K562 (cell line): Measurements from ENCODE around the gene SCN2B. TPM values are rescaled to one million over a fixed set of nuclear protein-coding genes. Genes with fewer than 3 reads are reported as not detected.

Experiments
- ATAC-seq: fragments of 200-7000 bp; cut with Tn5 transposase; 3 replicates; pipeline ENCODE4 v1.9.1; 2020; ENCODE audit warnings: moderate library complexity
- BruUV-seq: library from RNA; stranded (reverse); fragments of 400-500 nt; replicated peaks from 2 replicates; lab custom pipeline; 2021; lab: Mats Ljungman, UMichigan
- CTCF ChIA-PET: fragments of 300-600 bp; formaldehyde crosslinking; extraction: SDS; loops from one replicate; lab custom pipeline; 2021; ENCODE audit warnings: low intra/inter-chr PET ratio; lab: Yijun Ruan, JAX
- POLR2A ChIA-PET: fragments of 300-600, 350-650 bp; sonication (Branson Sonifier 250); formaldehyde crosslinking; extraction: SDS; loops from one replicate; lab custom pipeline; 2021; ENCODE audit warnings: antibody characterized with exemption, inconsistent platforms; lab: Yijun Ruan, JAX
- DNase-seq, 4 experiments: peaks; one replicate each; pipeline versions ENCODE4 v3.0.0 to v3.0.0-alpha.2; 2011 to 2018; ENCODE audit warnings: low spot score in 3 of 4, mixed read lengths in 3 of 4; ENCODE audit errors: extremely low read depth in 1 of 4
- FAIRE-seq: peaks from 2 replicates; lab custom pipeline; 2011; peaks lifted over from hg19 to GRCh38; lab: Jason Lieb, UNC
- H2AFZ ChIP-seq: 2 replicates; pipeline ENCODE4 v1.6.0; 2011; ENCODE audit warnings: low read depth, low read length, control low read depth, inconsistent platforms
- H3K27ac ChIP-seq: fragments of 200-600 bp; 3 replicates; pipeline ENCODE4 v1.8.0; 2011; ENCODE audit warnings: low read depth, mild to moderate bottlenecking, control low read depth, inconsistent platforms, low read length, moderate library complexity, mixed read lengths; ENCODE audit errors: extremely low read depth
- H3K27me3 ChIP-seq, 2 experiments: fragments of 300-600 bp in 1 of 2; 2 replicates in 1 of 2; 3 replicates in 1 of 2; pipeline versions ENCODE4 v1.6.0 to v1.8.0; 2011; ENCODE audit warnings: inconsistent platforms in 2 of 2, low read length in 2 of 2, mild to moderate bottlenecking in 1 of 2, mixed read lengths in 1 of 2, moderate library complexity in 1 of 2; ENCODE audit not compliant: control insufficient read depth in 2 of 2, insufficient read depth in 2 of 2
- H3K36me3 ChIP-seq: fragments of 300-600 bp; 3 replicates; pipeline ENCODE4 v1.8.0; 2011; ENCODE audit warnings: mild to moderate bottlenecking, low read length, inconsistent platforms; ENCODE audit not compliant: control insufficient read depth, insufficient read depth
- H3K4me1 ChIP-seq, 2 experiments: fragments of 200-600 bp in 1 of 2; replicated peaks in 1 of 2; 2 replicates in 1 of 2; 3 replicates in 1 of 2; pipeline versions ENCODE4 v1.5.1 to v1.8.0; 2011; ENCODE audit warnings: inconsistent platforms in 2 of 2, low read length in 2 of 2, mild to moderate bottlenecking in 1 of 2, mixed read lengths in 1 of 2, moderate library complexity in 1 of 2; ENCODE audit not compliant: control insufficient read depth in 2 of 2, insufficient read depth in 2 of 2
- H3K4me2 ChIP-seq: 2 replicates; pipeline ENCODE4 v1.6.1; 2011; ENCODE audit warnings: low read length, control low read depth, inconsistent platforms, mixed read lengths; ENCODE audit not compliant: insufficient read depth
- H3K4me3 ChIP-seq: fragments of 200-600 bp; sonication (generic), shearing (Covaris generic); 2 replicates; pipeline ENCODE4 v1.5.1; 2016; ENCODE audit warnings: control low read depth, inconsistent platforms
- H3K79me2 ChIP-seq: fragments of 200-600 bp; 3 replicates; pipeline ENCODE4 v1.8.0; 2011; ENCODE audit warnings: low read length, inconsistent platforms; ENCODE audit not compliant: control insufficient read depth, insufficient read depth
- H3K9ac ChIP-seq, 2 experiments: 2 replicates each; pipeline versions ENCODE4 v1.6.0 to v1.6.1; 2011; ENCODE audit warnings: low read depth in 2 of 2, low read length in 2 of 2, control low read depth in 1 of 2, inconsistent platforms in 1 of 2, mild to moderate bottlenecking in 1 of 2, mixed read lengths in 1 of 2; ENCODE audit not compliant: insufficient read depth in 1 of 2
- H3K9me1 ChIP-seq: one replicate; pipeline ENCODE4 v1.6.0; 2011; ENCODE audit warnings: inconsistent platforms, mild to moderate bottlenecking, low read length, moderate library complexity; ENCODE audit not compliant: control insufficient read depth, insufficient read depth
- H3K9me3 ChIP-seq: replicated peaks from 2 replicates; pipeline ENCODE4 v1.5.1; 2011; ENCODE audit warnings: low read depth, low read length, inconsistent platforms; ENCODE audit not compliant: control insufficient read depth, insufficient read depth
- H4K20me1 ChIP-seq: replicated peaks from 2 replicates; pipeline ENCODE4 v1.6.1; 2011; ENCODE audit warnings: low read length, inconsistent platforms, mixed read lengths; ENCODE audit not compliant: control insufficient read depth, insufficient read depth
- PML ChIP-seq: IDR thresholded peaks from 2 replicates; pipeline ENCODE4 v1.6.1; 2012; ENCODE audit warnings: low read length, inconsistent platforms
- STAT6 ChIP-seq: sonication (generic); formaldehyde crosslinking; IDR thresholded peaks from 2 replicates; pipeline ENCODE4 v1.8.1; 2023; ENCODE audit warnings: mild to moderate bottlenecking, missing genetic modification reagents
- ZNF263 ChIP-seq: sonication (generic); formaldehyde crosslinking; IDR thresholded peaks from 2 replicates; pipeline ENCODE4 v1.8.0; 2022; ENCODE audit warnings: mild to moderate bottlenecking, missing genetic modification reagents, borderline replicate concordance
- WGBS: fragments of 100-300 bp; shearing (Covaris generic); methylation state at CpG from one replicate; pipeline ENCODE4 v1.1.6; 2016; ENCODE audit warnings: low coverage, mixed read lengths; ENCODE audit not compliant: insufficient coverage; ENCODE audit errors: missing lambda C conversion rate; 5-methylcytosine and 5-hydroxymethylcytosine counted together
- in situ Hi-C: fragments of 300-500 bp; cut with MboI; formaldehyde crosslinking; loops from 4 replicates; pipeline ENCODE4 v1.15.0; 2018; ENCODE audit warnings: inconsistent platforms, mixed read lengths
- intact Hi-C: fragments of 100-400 bp; cut with micrococcal nuclease; formaldehyde crosslinking; loops from 2 replicates; pipeline ENCODE4 v1.14.2; 2022
- polyA plus RNA-seq, 8 experiments: library from polyadenylated mRNA; depleted of rRNA in 4 of 8; stranded (reverse) in 5 of 8; unstranded in 3 of 8; fragments of >200 nt; fragmentation: Nextera tagmentation in 2 of 8; fragmentation: Illumina TruSeq in 1 of 8; extraction: Ambion mirVana in 2 of 8; extraction: Trizol in 1 of 8; gene quantifications; 2 replicates each; pipeline versions ENCODE4 v1.2.1 to v1.2.3, GENCODE V29; 2011 to 2014; ENCODE audit warnings: inconsistent platforms in 1 of 8, missing spikeins in 1 of 8
- total RNA-seq, 7 experiments: library from RNA; depleted of rRNA in 6 of 7; stranded (reverse); fragments of >200 nt in 6 of 7; fragmentation: Illumina TruSeq in 2 of 7; extraction: Trizol in 2 of 7; gene quantifications; 2 replicates each; pipeline versions ENCODE4 v1.2.1 to v1.2.3, GENCODE V29; 2011 to 2021; ENCODE audit warnings: low replicate concordance in 1 of 7

Gene SCN2B
- total and polyA plus RNA-seq, 9 of the 15 experiments (the other 6 are each of a cell fraction or from before 2014, with no cell fraction given): not detected

GRCh38 chr11:118161786-118162185, 14.7 kb downstream of the SCN2B start:
- Histone ChIP-seq H3K27me3 (peaks cover 22 to 83% of the 10 kb centered on the region in 2 experiments; a peak in 4 of 5 replicates), H3K9me1 (no peaks in the 10 kb centered on the region), H3K27ac (no peak overlapping the region), H4K20me1 (peaks cover 5% of the 10 kb centered on the region; the same call in 1 of the 2 replicates), H3K36me3 (no peaks in the 10 kb centered on the region), H3K9me3 (no peaks in the 10 kb centered on the region), H3K4me3 (no peak overlapping the region), H3K9ac (no peak overlapping the region), H3K79me2 (no peaks in the 10 kb centered on the region), H2AFZ (no peak overlapping the region), H3K4me2 (no peak overlapping the region), H3K4me1 (peaks cover 0 to 5% of the 10 kb centered on the region in 2 experiments; a peak in 1 of 5 replicates)
- no peak for TF ChIP-seq PML
- CTCF ChIA-PET: no interaction called here
- FAIRE-seq: no peak
- ATAC-seq: no peak
- intact Hi-C loops (no loop called here), in situ Hi-C loops (no loop called here)
- WGBS: 0% methylated on average over 5 of the region's 6 CpGs
- no TSS peak for BruUV-seq
- DNase-seq: no peak
- POLR2A ChIA-PET: no interaction called here

- 1% methylated on average over 9 of the region's 10 CpGs for WGBS
- CTCF ChIA-PET: no interaction called here
- TF ChIP-seq ZNF263 (CRISPR knock-in tag) (peak; percentile 72), STAT6 (CRISPR knock-in tag) (no peak)
- TF ChIP-seq, all 486 proteins: peak for 1
- in situ Hi-C loops: no loop called here
- Histone ChIP-seq H3K4me3 (no peak overlapping the region), H3K4me1 (peaks cover 0 to 13% of the 10 kb centered on the region in 2 experiments; a peak in 2 of 5 replicates), H3K9me3 (no peaks in the 10 kb centered on the region), H3K4me2 (no peak overlapping the region), H4K20me1 (0 out of 2 replicates have a peak, but pooled peaks cover 4% of the 10 kb centered on the region), H3K27me3 (peaks cover 50 to 96% of the 10 kb centered on the region in 2 experiments), H3K79me2 (no peaks in the 10 kb centered on the region), H2AFZ (no peak overlapping the region), H3K27ac (no peak overlapping the region), H3K36me3 (no peaks in the 10 kb centered on the region), H3K9ac (no peak overlapping the region), H3K9me1 (no peaks in the 10 kb centered on the region)
- no peak for ATAC-seq
- no peak for DNase-seq
- no TSS peak for BruUV-seq
- no peak for FAIRE-seq
- intact Hi-C loops: no loop called here
- POLR2A ChIA-PET: interaction anchor here (0.6 to 1.8 kb wide), 4 partner anchors 8 to 539 kb away, joined by 3 to 7 read pairs (median 4); no protein-coding TSS in a partner anchor
Measured at GRCh38 chr11:118157186-118157895, 19.1 kb downstream of the SCN2B start.
